OCI-LY3 (cell line): ENCODE data around the gene BACE2.
"Not testable (repeated sequence)": the region's sequence is repeated elsewhere in the genome, so short reads cannot be mapped to it uniquely, and the experiment has no call there.

ENCODE experiments used
- EZH2phosphoT487 ChIP-seq: fragments of 200-600 bp; shearing (Covaris generic); IDR thresholded peaks from 2 replicates; pipeline ENCODE4 v1.6.1; 2018; ENCODE audit warnings: antibody characterized with exemption, mixed run types, low read depth
- TF ChIP-seq, protein P1 (sequence below): fragments of 200-600, 300-600 bp; sonication (generic); IDR thresholded peaks from 2 replicates; pipeline ENCODE4 v1.5.1; 2014; ENCODE audit warnings: antibody characterized with exemption, low read length, low read depth

DNA sequence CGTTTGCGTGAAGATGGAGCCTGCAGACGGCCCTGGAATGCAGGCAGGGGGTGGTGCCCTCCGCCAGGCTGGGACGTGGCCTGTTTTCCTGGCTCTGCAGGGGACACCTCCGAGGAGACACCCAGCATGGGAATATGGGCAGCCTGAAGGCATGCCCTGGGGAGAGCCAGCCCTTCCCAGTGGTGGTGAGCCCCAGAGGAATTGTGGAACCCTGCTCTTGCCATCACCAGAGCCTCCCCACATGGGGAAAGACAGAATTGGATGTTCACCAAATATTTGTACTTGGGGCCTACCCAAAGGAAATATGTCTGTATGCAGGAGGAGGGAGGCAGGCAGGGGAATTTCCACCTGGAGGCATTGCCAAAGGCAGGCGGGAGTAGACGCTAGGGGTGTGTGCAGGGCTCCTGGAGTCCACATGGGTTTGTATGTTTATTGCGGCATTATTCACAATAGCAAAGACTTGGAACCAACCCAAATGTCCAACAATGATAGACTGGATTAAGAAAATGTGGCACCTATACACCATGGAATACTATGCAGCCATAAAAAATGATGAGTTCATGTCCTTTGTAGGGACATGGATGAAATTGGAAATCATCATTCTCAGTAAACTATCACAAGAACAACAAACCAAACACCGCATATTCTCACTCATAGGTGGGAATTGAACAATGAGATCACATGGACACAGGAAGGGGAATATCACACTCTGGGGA, 70.3 kb downstream of the BACE2 start:
- TF ChIP-seq, protein P1, sequence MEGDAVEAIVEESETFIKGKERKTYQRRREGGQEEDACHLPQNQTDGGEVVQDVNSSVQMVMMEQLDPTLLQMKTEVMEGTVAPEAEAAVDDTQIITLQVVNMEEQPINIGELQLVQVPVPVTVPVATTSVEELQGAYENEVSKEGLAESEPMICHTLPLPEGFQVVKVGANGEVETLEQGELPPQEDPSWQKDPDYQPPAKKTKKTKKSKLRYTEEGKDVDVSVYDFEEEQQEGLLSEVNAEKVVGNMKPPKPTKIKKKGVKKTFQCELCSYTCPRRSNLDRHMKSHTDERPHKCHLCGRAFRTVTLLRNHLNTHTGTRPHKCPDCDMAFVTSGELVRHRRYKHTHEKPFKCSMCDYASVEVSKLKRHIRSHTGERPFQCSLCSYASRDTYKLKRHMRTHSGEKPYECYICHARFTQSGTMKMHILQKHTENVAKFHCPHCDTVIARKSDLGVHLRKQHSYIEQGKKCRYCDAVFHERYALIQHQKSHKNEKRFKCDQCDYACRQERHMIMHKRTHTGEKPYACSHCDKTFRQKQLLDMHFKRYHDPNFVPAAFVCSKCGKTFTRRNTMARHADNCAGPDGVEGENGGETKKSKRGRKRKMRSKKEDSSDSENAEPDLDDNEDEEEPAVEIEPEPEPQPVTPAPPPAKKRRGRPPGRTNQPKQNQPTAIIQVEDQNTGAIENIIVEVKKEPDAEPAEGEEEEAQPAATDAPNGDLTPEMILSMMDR: not testable (repeated sequence)
- not testable (repeated sequence) for TF ChIP-seq EZH2phosphoT487
